ENCODE results near the gene DIPK1B.

Gene DIPK1B

DNA sequence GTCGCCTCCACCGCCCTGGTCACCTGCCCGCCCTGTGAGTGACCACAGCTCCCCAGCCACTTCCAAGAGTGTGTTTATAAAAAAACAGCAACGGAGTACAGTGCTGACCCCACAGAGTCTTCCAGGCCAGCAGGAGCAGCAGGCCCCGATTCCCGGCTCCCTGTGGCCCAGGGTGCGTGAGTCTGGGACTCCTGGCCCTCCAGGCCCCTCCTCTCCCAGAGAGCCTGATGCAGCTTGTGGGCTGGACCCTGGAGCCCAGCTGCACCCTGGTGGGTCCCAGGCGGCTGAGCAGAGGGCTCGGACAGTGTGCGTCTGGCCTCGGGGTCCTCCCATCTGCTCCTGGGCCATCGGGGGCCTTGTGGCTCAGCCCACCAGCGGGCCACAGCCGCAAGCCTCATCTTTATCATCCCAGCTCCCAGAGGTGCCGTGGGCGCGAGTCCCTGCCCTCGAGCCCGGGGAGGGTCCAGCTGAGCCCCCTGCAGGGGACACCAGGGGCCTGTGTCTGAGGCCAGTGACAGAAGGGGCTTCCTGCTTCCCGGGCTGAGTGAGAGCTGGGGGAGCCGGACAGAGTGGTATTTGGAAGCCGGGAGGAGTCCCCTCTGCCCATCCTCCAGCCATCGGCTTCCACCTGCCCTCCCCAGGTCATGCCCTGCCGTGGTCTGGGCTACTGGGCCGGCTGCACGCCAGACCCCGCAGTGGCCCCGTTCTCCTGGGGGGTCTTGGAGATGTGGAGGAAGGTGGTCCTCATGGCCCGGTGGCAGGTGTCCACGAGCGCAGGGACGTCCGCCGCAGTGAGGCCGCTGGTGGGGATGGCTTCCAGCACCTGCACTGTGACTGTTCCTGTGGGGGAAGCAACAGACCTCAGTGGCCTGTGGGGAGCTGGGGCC, 39.0 kb upstream of the DIPK1B start:
- no peak for TF ChIP-seq POLR2AphosphoS5 (IDR thresholded peaks at IDR 0.05; ENCODE audit: low read depth, low read length)
- TF ChIP-seq SPI1 (IDR thresholded peaks at IDR 0.05; ENCODE audit: low read depth, low read length) = no peak
- no peak for TF ChIP-seq TAF1 (IDR thresholded peaks at IDR 0.05; ENCODE audit: low read depth, low read length)
- no peak for TF ChIP-seq POLR2A (IDR thresholded peaks at IDR 0.05; ENCODE audit: low read depth, low read length)
- TF ChIP-seq PAX5 (IDR thresholded peaks at IDR 0.05; ENCODE audit: insufficient read depth, low read length, severe bottlenecking) = no peak
- TF ChIP-seq POU2F2 (IDR thresholded peaks at IDR 0.05; ENCODE audit: low read depth, low read length) = no peak
- no peak for FAIRE-seq
- no peak for DNase-seq (ENCODE audit: insufficient read length, low spot score)

DNA sequence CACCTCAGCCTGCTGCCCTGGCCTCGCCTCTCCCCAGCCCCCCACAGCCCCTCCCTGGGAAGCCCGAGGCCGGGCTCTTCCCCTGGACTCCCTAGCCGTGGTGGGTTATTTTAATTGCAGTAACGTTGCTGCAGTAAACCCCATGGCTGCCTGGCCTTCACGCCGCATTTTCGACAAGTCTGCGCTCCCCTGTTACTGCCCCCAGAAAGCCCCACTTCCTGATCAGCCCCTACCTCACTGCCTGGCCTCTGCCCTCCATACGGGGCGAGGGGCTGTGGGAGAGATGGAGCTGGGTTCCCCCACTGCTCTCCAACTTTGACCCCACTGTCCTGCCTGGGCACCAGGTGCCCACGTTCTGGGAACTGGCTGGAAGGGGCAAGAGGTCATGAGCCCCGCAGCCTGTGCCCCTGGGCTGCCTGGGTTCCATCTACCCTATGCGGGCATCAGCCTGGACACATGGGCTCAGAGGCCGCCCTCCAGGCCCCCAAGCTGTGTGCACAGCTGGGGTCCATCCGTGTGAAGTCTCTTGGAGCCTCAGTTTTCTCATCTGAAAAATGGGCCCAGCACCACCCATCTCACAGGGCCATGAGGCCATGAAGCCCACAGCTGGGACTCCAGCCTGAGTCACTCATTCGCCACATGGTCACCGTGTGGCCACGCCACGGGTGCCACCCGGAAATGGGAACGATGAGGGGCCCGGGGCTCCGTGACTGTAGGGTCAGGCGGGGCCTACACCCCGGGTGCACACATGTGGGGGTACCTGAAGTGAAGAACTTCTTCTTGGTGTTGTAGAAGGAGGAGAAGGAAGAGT, 38.2 kb upstream of the DIPK1B start:
- no peak for DNase-seq (ENCODE audit: insufficient read length, low spot score)
- TF ChIP-seq POLR2A (IDR thresholded peaks at IDR 0.05; ENCODE audit: low read depth, low read length) (no peak), TAF1 (IDR thresholded peaks at IDR 0.05; ENCODE audit: low read depth, low read length) (no peak), POU2F2 (IDR thresholded peaks at IDR 0.05; ENCODE audit: low read depth, low read length) (no peak), POLR2AphosphoS5 (IDR thresholded peaks at IDR 0.05; ENCODE audit: low read depth, low read length) (no peak), SPI1 (IDR thresholded peaks at IDR 0.05; ENCODE audit: low read depth, low read length) (no peak), PAX5 (IDR thresholded peaks at IDR 0.05; ENCODE audit: insufficient read depth, low read length, severe bottlenecking) (no peak)
- no peak for FAIRE-seq

DNA sequence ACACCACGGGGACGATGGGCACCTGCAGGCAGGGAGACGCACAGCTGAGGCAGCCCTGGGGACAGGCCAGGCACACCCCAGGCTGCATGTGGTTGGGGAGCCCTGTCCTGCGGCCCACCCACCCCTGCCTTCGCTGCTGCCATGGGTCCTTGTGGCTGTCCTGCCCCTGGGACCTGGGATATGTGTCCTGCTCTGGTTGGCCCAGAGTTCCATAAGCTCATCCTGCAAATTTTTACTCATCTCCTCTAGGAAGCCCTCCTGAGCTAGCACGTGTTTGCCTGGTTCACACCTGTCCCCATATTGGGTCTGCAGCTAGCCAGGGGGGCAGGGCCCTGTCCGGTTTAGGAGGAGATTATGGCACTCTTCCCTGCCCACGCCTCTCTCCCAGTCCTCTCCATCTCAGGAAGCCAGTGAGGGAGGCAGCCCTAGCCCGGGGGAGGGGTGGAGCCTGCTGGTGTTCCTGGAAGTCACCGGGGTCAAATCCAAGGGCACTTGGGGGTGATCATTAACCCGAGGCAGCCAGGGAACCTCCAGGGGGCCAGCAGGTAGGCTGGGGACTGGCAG, 37.5 kb upstream of the DIPK1B start:
- TF ChIP-seq PAX5 (IDR thresholded peaks at IDR 0.05; ENCODE audit: insufficient read depth, low read length, severe bottlenecking) (no peak), POU2F2 (IDR thresholded peaks at IDR 0.05; ENCODE audit: low read depth, low read length) (no peak), TAF1 (IDR thresholded peaks at IDR 0.05; ENCODE audit: low read depth, low read length) (no peak), POLR2AphosphoS5 (IDR thresholded peaks at IDR 0.05; ENCODE audit: low read depth, low read length) (no peak), SPI1 (IDR thresholded peaks at IDR 0.05; ENCODE audit: low read depth, low read length) (no peak), POLR2A (IDR thresholded peaks at IDR 0.05; ENCODE audit: low read depth, low read length) (no peak)
- DNase-seq (ENCODE audit: insufficient read length, low spot score) (no peak), FAIRE-seq (no peak)

DNA sequence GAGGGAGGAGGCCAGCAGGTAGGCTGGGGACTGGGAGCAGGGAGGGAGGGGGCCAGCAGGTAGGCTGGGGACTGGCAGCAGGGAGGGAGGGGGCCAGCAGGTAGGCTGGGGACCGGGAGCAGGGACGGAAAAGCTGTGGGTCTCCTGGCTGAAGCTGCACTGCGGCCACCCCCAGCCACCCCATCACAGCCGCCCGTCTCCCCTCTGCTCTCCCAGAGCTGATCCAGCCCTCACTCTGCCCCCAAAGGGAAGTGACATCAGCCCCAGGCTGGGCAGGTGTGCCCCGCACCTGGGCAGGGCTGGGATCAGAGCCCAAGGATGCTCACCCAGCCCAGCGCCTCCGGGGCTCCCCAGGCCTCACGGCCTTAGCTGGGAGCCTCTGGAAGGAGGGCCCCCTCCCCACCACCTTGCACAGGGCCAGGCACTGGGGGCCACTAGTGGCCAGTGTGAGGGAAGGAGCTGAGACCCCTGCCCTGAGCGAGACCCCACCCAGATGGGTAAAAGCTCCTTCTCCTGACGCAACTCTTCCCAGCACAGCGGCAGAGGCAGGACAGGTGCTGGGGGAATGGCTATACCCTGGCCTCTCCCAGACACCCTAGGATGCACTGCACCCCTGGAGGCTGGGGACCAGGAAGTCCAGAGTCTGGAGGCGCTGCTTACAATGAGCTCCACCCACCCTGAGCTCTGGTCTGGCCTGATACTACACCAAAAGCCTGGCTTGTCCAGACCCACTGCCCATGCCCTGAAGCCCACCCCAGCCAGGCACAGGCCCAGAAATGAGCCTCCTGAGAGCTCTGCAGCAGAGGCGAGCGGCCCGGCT, 36.7 kb upstream of the DIPK1B start:
- no peak for TF ChIP-seq PAX5 (IDR thresholded peaks at IDR 0.05; ENCODE audit: insufficient read depth, low read length, severe bottlenecking)
- TF ChIP-seq TAF1 (IDR thresholded peaks at IDR 0.05; ENCODE audit: low read depth, low read length) = no peak
- no peak for TF ChIP-seq POLR2A (IDR thresholded peaks at IDR 0.05; ENCODE audit: low read depth, low read length)
- DNase-seq (ENCODE audit: insufficient read length, low spot score) = no peak
- FAIRE-seq = no peak

DNA sequence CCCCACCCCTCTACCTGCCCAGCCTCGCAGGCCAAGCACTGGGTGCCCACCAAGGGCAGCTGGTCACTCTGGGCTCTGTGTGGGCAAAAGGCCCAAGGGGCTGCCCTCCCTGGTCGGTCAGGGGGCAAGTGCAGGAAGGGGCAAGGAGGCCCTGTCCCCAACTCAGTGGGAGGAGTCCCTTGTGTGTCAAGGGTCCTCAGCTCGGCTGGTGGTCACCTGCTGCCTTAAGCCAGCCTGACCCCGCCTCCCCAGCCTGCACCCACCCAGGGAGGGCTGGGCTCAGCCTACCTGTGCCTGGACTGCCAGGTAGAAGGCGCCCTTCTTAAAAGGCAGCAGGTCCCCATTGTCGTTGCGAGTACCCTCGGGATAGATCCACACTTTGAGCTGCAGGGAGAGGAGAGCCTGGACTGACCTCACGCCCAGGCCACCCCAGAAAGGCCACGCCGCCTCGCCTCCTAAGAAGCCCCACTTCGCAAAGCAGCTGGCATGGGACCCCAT, 36.0 kb upstream of the DIPK1B start:
- TF ChIP-seq POU2F2 (IDR thresholded peaks at IDR 0.05; ENCODE audit: low read depth, low read length) = no peak
- no peak for TF ChIP-seq POLR2AphosphoS5 (IDR thresholded peaks at IDR 0.05; ENCODE audit: low read depth, low read length)
- no peak for TF ChIP-seq PAX5 (IDR thresholded peaks at IDR 0.05; ENCODE audit: insufficient read depth, low read length, severe bottlenecking)
- TF ChIP-seq TAF1 (IDR thresholded peaks at IDR 0.05; ENCODE audit: low read depth, low read length) = no peak
- no peak for TF ChIP-seq POLR2A (IDR thresholded peaks at IDR 0.05; ENCODE audit: low read depth, low read length)
- DNase-seq (ENCODE audit: insufficient read length, low spot score) (no peak), FAIRE-seq (no peak)

DNA sequence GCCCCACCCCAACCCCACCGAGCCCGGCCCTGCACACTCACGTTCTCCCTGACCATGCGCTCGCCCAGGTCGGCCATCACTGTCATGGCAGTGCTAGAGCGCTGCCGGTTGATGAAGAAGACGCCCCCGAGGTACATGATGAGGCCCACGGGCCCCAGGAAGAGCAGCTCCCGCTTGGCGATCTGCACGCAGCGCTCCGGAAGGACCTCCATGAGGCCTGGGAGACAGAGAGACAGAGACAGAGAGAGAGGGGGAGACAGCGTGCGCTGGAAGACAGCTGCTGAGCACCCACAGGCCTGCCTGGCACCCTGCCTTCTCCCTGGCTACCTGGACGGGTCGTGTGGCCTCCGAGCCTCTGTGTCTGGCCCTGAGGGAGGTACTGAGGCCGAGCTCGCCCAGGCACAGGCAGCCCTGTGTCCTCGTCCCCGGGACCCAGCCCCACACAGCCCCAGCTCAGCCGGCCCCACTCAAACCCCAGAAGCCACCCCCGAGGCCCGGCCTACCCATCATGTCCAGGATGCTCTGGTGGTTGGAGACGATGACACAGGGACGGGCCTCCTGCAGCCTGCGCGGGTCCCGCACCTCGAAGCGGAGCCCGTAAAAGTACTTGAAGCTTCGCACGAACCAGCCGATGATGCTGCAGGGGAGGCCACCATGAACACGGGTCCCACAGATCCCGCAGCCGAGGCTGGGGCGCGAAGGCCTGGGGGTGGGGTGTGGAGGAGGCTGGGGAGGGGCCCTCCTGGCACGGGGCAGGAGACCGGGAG, 35.3 kb upstream of the DIPK1B start:
- no peak for FAIRE-seq

DNA sequence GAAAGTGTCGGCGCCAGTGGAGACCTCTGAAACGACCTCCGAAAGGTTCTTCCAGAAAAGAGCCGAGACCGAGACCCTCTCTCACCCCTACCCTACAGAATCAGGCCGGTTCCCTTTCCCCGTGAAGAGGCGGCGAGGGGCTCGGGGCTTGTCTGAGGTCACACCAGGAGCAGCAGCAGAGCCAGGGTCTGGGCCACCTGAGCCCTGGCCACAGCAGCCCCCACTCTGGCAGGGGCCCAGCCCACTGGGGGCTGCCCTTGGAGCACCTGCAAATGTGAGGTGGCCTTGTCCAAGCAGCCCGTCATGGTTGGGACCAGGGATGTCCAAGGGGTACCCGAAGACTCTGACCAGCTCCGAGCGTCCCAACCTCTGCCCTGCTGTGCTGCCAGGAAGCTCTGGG, 34.3 kb upstream of the DIPK1B start:
- DNase-seq (ENCODE audit: insufficient read length, low spot score) = no peak
- no peak for FAIRE-seq
- TF ChIP-seq POLR2AphosphoS5 (IDR thresholded peaks at IDR 0.05; ENCODE audit: low read depth, low read length) (no peak), POLR2A (IDR thresholded peaks at IDR 0.05; ENCODE audit: low read depth, low read length) (no peak), PAX5 (IDR thresholded peaks at IDR 0.05; ENCODE audit: insufficient read depth, low read length, severe bottlenecking) (no peak), POU2F2 (IDR thresholded peaks at IDR 0.05; ENCODE audit: low read depth, low read length) (no peak), SPI1 (IDR thresholded peaks at IDR 0.05; ENCODE audit: low read depth, low read length) (no peak), TAF1 (IDR thresholded peaks at IDR 0.05; ENCODE audit: low read depth, low read length) (no peak)

More for the DNA sequence above, 35.3 kb upstream of the DIPK1B start:
- TF ChIP-seq SPI1 (IDR thresholded peaks at IDR 0.05; ENCODE audit: low read depth, low read length) (no peak), POU2F2 (IDR thresholded peaks at IDR 0.05; ENCODE audit: low read depth, low read length) (no peak), PAX5 (IDR thresholded peaks at IDR 0.05; ENCODE audit: insufficient read depth, low read length, severe bottlenecking) (no peak), POLR2A (IDR thresholded peaks at IDR 0.05; ENCODE audit: low read depth, low read length) (no peak), POLR2AphosphoS5 (IDR thresholded peaks at IDR 0.05; ENCODE audit: low read depth, low read length) (no peak), TAF1 (IDR thresholded peaks at IDR 0.05; ENCODE audit: low read depth, low read length) (no peak)
- no peak for DNase-seq (ENCODE audit: insufficient read length, low spot score)

DNA sequence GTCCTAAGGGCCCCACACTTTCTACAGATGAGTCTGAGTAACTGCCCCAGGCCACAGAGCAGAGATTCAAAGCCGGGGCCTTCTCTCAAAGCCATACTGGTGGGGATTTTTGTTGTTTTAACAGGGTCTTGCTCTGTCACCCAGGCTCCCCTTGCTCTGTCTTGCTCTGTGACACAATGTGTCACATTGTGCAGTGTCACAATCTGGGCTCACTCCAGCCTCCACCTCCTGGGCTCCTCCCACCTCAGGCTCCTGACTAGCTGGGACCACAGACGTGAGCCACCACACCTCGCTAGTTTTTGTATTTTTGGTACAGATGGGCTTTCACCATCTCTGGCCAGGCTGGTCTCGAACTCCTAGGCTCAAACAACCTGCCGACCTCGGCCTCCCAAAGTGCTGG, 33.7 kb upstream of the DIPK1B start:
- no peak for TF ChIP-seq SPI1 (IDR thresholded peaks at IDR 0.05; ENCODE audit: low read depth, low read length)
- TF ChIP-seq POLR2A (IDR thresholded peaks at IDR 0.05; ENCODE audit: low read depth, low read length) = no peak
- TF ChIP-seq PAX5 (IDR thresholded peaks at IDR 0.05; ENCODE audit: insufficient read depth, low read length, severe bottlenecking) = no peak
- TF ChIP-seq POU2F2 (IDR thresholded peaks at IDR 0.05; ENCODE audit: low read depth, low read length) = no peak
- no peak for TF ChIP-seq POLR2AphosphoS5 (IDR thresholded peaks at IDR 0.05; ENCODE audit: low read depth, low read length)
- TF ChIP-seq TAF1 (IDR thresholded peaks at IDR 0.05; ENCODE audit: low read depth, low read length) = no peak
- FAIRE-seq (no peak), DNase-seq (ENCODE audit: insufficient read length, low spot score) (no peak)

Measured in GM12891 (cell line).